Measurements from ENCODE around the gene OTUD7B.

OTUD7B gene

GRCh38 chr1:149993764-149994163, 16.8 kb downstream of the OTUD7B start:
- peak; percentile 81 for ATAC-seq
- TF ChIP-seq BACH2 (CRISPR knock-in tag; IDR thresholded peaks at IDR 0.05; ENCODE audit: borderline replicate concordance) (no peak), TSHZ2 (CRISPR knock-in tag; IDR thresholded peaks at IDR 0.05) (no peak)

- peak; percentile 65 for ATAC-seq
- no peak for TF ChIP-seq ZNF70 (CRISPR knock-in tag; IDR thresholded peaks at IDR 0.05)
- TF ChIP-seq PATZ1 (CRISPR knock-in tag; IDR thresholded peaks at IDR 0.05; ENCODE audit: borderline replicate concordance): no peak; the same call in 1 of the 2 replicates
- no peak for TF ChIP-seq ZC3H10 (CRISPR knock-in tag; IDR thresholded peaks at IDR 0.05)
- peak; percentile 93 for TF ChIP-seq ISL1 (CRISPR knock-in tag; IDR thresholded peaks at IDR 0.05)
- 0 out of 2 replicates have a peak, but pooled peaks have one; percentile 31 for TF ChIP-seq GLIS3 (CRISPR knock-in tag; IDR thresholded peaks at IDR 0.05)
- no peak for TF ChIP-seq ZNF8 (CRISPR knock-in tag; IDR thresholded peaks at IDR 0.05)
- no peak for TF ChIP-seq POU6F1 (CRISPR knock-in tag; IDR thresholded peaks at IDR 0.05; ENCODE audit: borderline replicate concordance, low read depth)
Observed at GRCh38 chr1:149993181-149993580, 17.3 kb downstream of the OTUD7B start.

GRCh38 chr1:149987297-149987595, 23.3 kb downstream of the OTUD7B start:
- TF ChIP-seq OSR1 (CRISPR knock-in tag; IDR thresholded peaks at IDR 0.05) (no peak), BACH2 (CRISPR knock-in tag; IDR thresholded peaks at IDR 0.05; ENCODE audit: borderline replicate concordance) (no peak), ZNF8 (CRISPR knock-in tag; IDR thresholded peaks at IDR 0.05) (no peak), GLIS3 (CRISPR knock-in tag; IDR thresholded peaks at IDR 0.05) (no peak), ZNF565 (CRISPR knock-in tag; conservative IDR thresholded peaks at IDR 0.05; ENCODE audit: low read depth) (no peak)
- ATAC-seq: peak; percentile 29; the same call in 1 of the 3 replicates

- ATAC-seq: peak; percentile 95
- TF ChIP-seq TCF4 (CRISPR knock-in tag; IDR thresholded peaks at IDR 0.05; ENCODE audit: borderline replicate concordance): no peak
- peak; percentile 98 for TF ChIP-seq ISL1 (CRISPR knock-in tag; IDR thresholded peaks at IDR 0.05)
- TF ChIP-seq CSRNP3 (CRISPR knock-in tag; IDR thresholded peaks at IDR 0.05): no peak
- TF ChIP-seq TOX (CRISPR knock-in tag; IDR thresholded peaks at IDR 0.05; ENCODE audit: borderline replicate concordance): peak; percentile 91; the same call in 1 of the 2 replicates
- TF ChIP-seq GLIS3 (CRISPR knock-in tag; IDR thresholded peaks at IDR 0.05): no peak
- TF ChIP-seq RARB (CRISPR knock-in tag; IDR thresholded peaks at IDR 0.05): no peak
- peak; percentile 96 for TF ChIP-seq ZC3H10 (CRISPR knock-in tag; IDR thresholded peaks at IDR 0.05)
- peak; percentile 92 for TF ChIP-seq PATZ1 (CRISPR knock-in tag; IDR thresholded peaks at IDR 0.05; ENCODE audit: borderline replicate concordance)
- peak; percentile 98 for TF ChIP-seq POU6F1 (CRISPR knock-in tag; IDR thresholded peaks at IDR 0.05; ENCODE audit: borderline replicate concordance, low read depth)
- no peak for TF ChIP-seq BACH2 (CRISPR knock-in tag; IDR thresholded peaks at IDR 0.05; ENCODE audit: borderline replicate concordance)
Observed at GRCh38 chr1:149986486-149987296, 23.8 kb downstream of the OTUD7B start.
